Effector CD4-positive, alpha-beta T cell (primary cell): Measurements from ENCODE around the gene CDC45.

ENCODE experiments used
- DNase-seq: peaks from one replicate; pipeline ENCODE4 v3.0.0-alpha.2; 2020

CDC45 gene

DNA sequence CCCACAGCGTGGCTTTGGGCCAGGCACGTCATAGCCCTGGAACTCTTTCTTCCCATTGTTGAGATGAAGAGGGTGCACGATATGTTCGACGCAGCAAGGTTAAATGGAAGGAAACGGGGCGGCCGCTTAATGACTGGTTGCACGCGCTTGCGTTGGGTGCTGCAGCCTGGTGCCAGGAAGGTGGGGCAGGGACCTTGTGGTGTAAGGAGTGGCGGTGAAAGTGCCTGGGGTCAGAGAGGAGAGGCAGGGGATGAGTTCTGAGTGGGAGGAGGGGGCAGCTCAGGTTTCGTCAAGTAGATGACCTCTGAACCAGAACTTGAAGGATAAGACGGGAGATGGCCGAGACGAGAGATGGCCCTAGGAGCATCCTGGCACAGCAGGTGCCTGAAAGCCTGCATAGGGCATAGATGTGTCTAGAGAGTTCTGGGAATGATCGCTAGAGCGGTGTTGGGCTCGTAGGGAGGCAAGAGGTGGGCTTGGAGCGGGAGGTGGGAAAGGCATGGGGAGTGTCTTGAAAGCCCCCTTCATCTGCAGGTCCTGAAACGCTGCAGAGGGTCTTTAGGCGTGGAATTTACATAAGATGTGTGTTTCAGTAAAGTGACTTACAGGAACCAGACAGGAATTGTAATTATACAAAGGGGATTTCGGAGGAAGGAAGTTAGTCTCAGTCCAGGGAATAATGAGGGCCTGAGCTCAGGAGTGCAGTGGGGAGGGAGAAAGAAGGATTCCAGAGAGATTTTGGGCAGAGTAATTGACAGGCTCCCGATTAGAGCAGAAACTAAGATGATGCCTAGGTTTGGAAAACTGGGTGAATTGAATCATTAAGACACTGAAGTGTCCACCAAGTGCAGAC is 87.7 kb downstream of the CDC45 start:
- no peak for DNase-seq

DNA sequence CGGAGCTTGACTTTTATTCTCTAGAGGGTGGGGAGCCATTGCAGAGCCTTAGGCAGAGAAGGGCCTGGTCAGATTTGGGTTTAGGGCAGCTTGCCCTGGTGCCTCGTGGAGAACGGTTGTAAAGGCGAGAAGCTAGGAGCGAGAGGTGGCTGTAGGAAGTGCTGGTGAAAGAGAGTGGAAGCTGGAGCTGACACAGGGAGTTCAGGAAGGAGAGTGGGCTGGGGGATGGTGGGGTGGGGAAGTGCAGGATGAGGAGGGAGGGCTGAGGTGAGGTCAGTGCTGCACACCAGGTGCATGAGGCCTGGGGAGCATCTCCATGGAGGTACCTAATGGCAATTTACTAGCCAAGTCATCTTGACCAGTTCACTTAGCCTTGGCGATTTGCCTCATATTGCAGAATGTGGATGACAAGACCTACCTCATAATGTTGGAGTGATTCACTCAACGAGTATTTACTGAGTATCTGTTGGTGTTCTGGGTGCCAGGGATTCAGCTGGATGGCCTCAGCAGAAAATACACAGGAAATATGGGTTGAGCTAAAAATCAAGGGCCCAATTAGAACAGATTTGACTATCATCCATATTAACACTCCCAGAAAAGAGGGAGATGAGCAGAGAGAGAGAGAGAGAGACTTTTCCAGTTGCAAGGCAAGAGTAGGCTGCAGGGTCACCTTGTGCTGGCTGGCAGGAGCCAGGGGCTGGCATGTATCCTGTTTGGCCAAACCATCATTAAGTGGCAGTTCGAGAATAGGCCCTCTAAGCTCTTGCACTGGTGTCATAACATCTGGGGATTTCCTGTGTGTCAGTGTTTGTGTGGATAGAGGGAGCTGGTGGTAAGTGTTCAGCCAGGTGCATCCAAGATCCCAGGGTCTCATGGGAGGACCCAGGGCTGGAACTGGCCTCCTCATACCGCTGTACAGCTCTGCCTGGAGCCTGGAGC is 88.9 kb downstream of the CDC45 start:
- DNase-seq = no peak

DNA sequence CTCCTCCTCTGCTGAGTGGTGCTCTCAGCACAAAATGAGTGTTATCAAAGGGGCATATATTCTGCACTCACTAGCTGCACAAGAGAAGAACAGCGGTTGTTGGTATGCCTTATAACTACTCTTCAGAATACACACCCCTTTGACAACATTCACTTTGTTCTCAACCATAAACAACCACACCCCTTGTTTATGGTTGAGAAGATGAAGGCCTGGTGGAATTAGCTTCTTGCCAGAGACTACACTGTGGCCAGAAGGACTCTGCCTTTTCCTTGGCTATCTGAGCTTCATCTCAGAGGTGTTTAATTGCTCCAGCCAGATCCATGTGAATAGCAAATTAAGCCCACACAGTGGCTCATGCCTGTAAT is 89.5 kb downstream of the CDC45 start:
- DNase-seq = no peak

DNA sequence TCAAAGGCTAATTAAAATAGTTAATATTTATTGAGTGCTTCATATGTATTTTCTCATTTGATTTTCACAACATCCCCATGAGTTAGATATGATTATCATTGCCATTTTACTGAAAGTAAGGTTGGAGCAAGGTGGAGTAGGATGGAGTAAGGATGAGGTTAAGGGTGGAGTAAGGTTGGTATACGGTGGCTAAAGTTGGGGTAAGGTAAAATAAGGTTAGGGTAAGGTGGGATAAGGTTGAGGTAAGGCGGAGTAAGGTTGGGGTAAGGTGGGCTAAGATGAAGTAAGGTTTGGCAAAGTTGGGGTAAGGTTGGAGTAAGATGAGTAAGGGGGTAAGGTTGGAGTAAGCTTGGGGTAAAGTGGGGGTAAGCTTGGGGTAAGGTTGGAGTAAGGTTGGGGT is 90.3 kb downstream of the CDC45 start:
- DNase-seq = no peak
